Neural progenitor cell (in vitro differentiated cells): ENCODE data around the gene PCGF6. TPM values are rescaled to one million over a fixed set of nuclear protein-coding genes. Genes with fewer than 3 reads are reported as not detected.

Experiments
- DNase-seq: peaks from one replicate; pipeline ENCODE4 v3.0.0-alpha.2; 2016; ENCODE audit warnings: low spot score
- H2AFZ ChIP-seq: fragments of 200-600 bp; sonication (generic); replicated peaks from 2 replicates; pipeline ENCODE4 v1.6.1; 2016; ENCODE audit warnings: antibody characterized with exemption
- H3F3A ChIP-seq: fragments of 200-600 bp; sonication (generic); 2 replicates; pipeline ENCODE4 v1.6.1; 2016; ENCODE audit warnings: antibody characterized with exemption, low read depth
- H3K27ac ChIP-seq: fragments of 200-600 bp; sonication (generic); 2 replicates; pipeline ENCODE4 v1.5.1; 2016; ENCODE audit warnings: mild to moderate bottlenecking
- H3K27me3 ChIP-seq: fragments of 200-600 bp; sonication (generic); 2 replicates; pipeline ENCODE4 v1.6.1; 2016; ENCODE audit warnings: mild to moderate bottlenecking, moderate library complexity
- H3K36me3 ChIP-seq: fragments of 200-600 bp; sonication (generic); 2 replicates; pipeline ENCODE4 v1.5.1; 2016
- H3K4me1 ChIP-seq: fragments of 200-600 bp; sonication (generic); 2 replicates; pipeline ENCODE4 v1.6.1; 2016; ENCODE audit warnings: mixed run types
- H3K4me2 ChIP-seq: fragments of 200-600 bp; sonication (generic); 2 replicates; pipeline ENCODE4 v1.6.1; 2016
- H3K4me3 ChIP-seq: fragments of 200-600 bp; sonication (generic); 2 replicates; pipeline ENCODE4 v1.5.1; 2016
- H3K79me2 ChIP-seq: fragments of 200-600 bp; sonication (generic); 2 replicates; pipeline ENCODE4 v1.6.1; 2016; ENCODE audit warnings: low read depth
- H3K9ac ChIP-seq: fragments of 200-600 bp; sonication (generic); 2 replicates; pipeline ENCODE4 v1.6.1; 2016
- H3K9me3 ChIP-seq: fragments of 200-600 bp; sonication (generic); 2 replicates; pipeline ENCODE4 v1.5.1; 2016; ENCODE audit warnings: low read depth
- H4K20me1 ChIP-seq: fragments of 200-600 bp; sonication (generic); 2 replicates; pipeline ENCODE4 v1.6.1; 2016; ENCODE audit warnings: low read depth
- H3K27ac Mint-ChIP-seq: 3 replicates; pipeline ENCODE4 v1.8.0; 2021; ENCODE audit warnings: mixed read lengths
- H3K27me3 Mint-ChIP-seq: 2 replicates; pipeline ENCODE4 v1.8.0; 2022; ENCODE audit warnings: low read depth, mild to moderate bottlenecking, inconsistent platforms, moderate library complexity, mixed read lengths; ENCODE audit not compliant: insufficient read depth
- H3K36me3 Mint-ChIP-seq: 3 replicates; pipeline ENCODE4 v1.8.0; 2021; ENCODE audit warnings: mixed read lengths
- H3K4me1 Mint-ChIP-seq: 3 replicates; pipeline ENCODE4 v1.8.0; 2021; ENCODE audit warnings: mixed read lengths
- H3K4me3 Mint-ChIP-seq: 3 replicates; pipeline ENCODE4 v1.8.0; 2021; ENCODE audit warnings: mild to moderate bottlenecking, moderate library complexity, mixed read lengths
- H3K9me3 Mint-ChIP-seq: 3 replicates; pipeline ENCODE4 v1.8.0; 2020; ENCODE audit warnings: mixed read lengths
- CTCF ChIP-seq: fragments of 200-600 bp; sonication (generic); IDR thresholded peaks from 2 replicates; pipeline ENCODE4 v1.5.1; 2017; ENCODE audit warnings: antibody characterized with exemption, mild to moderate bottlenecking
- EZH2 ChIP-seq: fragments of 200-600 bp; sonication (generic); IDR thresholded peaks from 2 replicates; pipeline ENCODE4 v1.6.1; 2017; ENCODE audit warnings: antibody characterized with exemption, mild to moderate bottlenecking, moderate library complexity
- EZH2phosphoT487 ChIP-seq: fragments of 200-600 bp; sonication (generic); IDR thresholded peaks from 2 replicates; pipeline ENCODE4 v1.6.1; 2017; ENCODE audit warnings: antibody characterized with exemption
- total RNA-seq: library from RNA; depleted of rRNA; stranded (reverse); fragments of >200 nt; gene quantifications from 2 replicates; pipeline ENCODE4 v1.2.3, GENCODE V29; 2015; ENCODE audit warnings: low replicate concordance

Gene PCGF6
- total RNA-seq, 1 donor from 2014 or later: 28.8 TPM

GRCh38 chr10:103336370-103336769 is 14.6 kb downstream of the PCGF6 start:
- Histone ChIP-seq H2AFZ (no peak overlapping the region), H3K36me3 (peaks cover 12% of the 10 kb centered on the region), H3K4me2 (no peak overlapping the region), H3K4me3 (no peak overlapping the region), H3K9me3 (no peaks in the 10 kb centered on the region), H3K27me3 (no peaks in the 10 kb centered on the region), H3K79me2 (no peaks in the 10 kb centered on the region), H3K9ac (no peak overlapping the region), H3K27ac (no peak overlapping the region), H4K20me1 (peaks cover 3% of the 10 kb centered on the region), H3K4me1 (no peaks in the 10 kb centered on the region), H3F3A (peaks cover 14% of the 10 kb centered on the region)
- no peak for TF ChIP-seq EZH2phosphoT487
- TF ChIP-seq EZH2: no peak
- no peak for TF ChIP-seq CTCF
- no peak for DNase-seq
- Mint-ChIP-seq H3K4me3 (no peak overlapping the region), H3K36me3 (peaks cover 20% of the 10 kb centered on the region), H3K27ac (no peak overlapping the region), H3K9me3 (no peaks in the 10 kb centered on the region), H3K4me1 (no peaks in the 10 kb centered on the region), H3K27me3 (no peaks in the 10 kb centered on the region)

GRCh38 chr10:103334567-103334966 is 16.4 kb downstream of the PCGF6 start:
- no peaks in the 10 kb centered on the region for H3K9me3 Mint-ChIP-seq

GRCh38 chr10:103333934-103334520 is 16.9 kb downstream of the PCGF6 start:
- H3K4me1 Mint-ChIP-seq: no peaks in the 10 kb centered on the region
- H3K4me1 ChIP-seq: no peaks in the 10 kb centered on the region
- no peak overlapping the region for H3K27ac ChIP-seq
- H3K4me3 ChIP-seq: no peak overlapping the region
- H3K4me3 Mint-ChIP-seq: no peak overlapping the region
- H3K36me3 Mint-ChIP-seq: peaks cover 26% of the 10 kb centered on the region
- peak; percentile 66 for TF ChIP-seq CTCF
- no peak for TF ChIP-seq EZH2phosphoT487
- TF ChIP-seq EZH2: no peak
- no peaks in the 10 kb centered on the region for H3K9me3 Mint-ChIP-seq
- H3K9me3 ChIP-seq: no peaks in the 10 kb centered on the region
- H3K27ac Mint-ChIP-seq: no peak overlapping the region
- H3K4me2 ChIP-seq: no peak overlapping the region
- DNase-seq: peak; percentile 15
- H3K27me3 Mint-ChIP-seq: peaks cover 2% of the 10 kb centered on the region
- H2AFZ ChIP-seq: no peak overlapping the region
- H4K20me1 ChIP-seq: peaks cover 3% of the 10 kb centered on the region
- no peaks in the 10 kb centered on the region for H3K27me3 ChIP-seq
- H3K9ac ChIP-seq: no peak overlapping the region
- no peaks in the 10 kb centered on the region for H3K79me2 ChIP-seq
- peaks cover 12% of the 10 kb centered on the region for H3K36me3 ChIP-seq
- peaks cover 14% of the 10 kb centered on the region for H3F3A ChIP-seq

More at GRCh38 chr10:103334567-103334966, 16.4 kb downstream of the PCGF6 start:
- H3K27ac ChIP-seq: no peak overlapping the region
- H2AFZ ChIP-seq: no peak overlapping the region
- peaks cover 3% of the 10 kb centered on the region for H4K20me1 ChIP-seq
- no peaks in the 10 kb centered on the region for H3K4me1 ChIP-seq
- TF ChIP-seq EZH2phosphoT487 (no peak), CTCF (no peak), EZH2 (no peak)
- Mint-ChIP-seq H3K27ac (no peak overlapping the region), H3K36me3 (peaks cover 26% of the 10 kb centered on the region), H3K27me3 (peaks cover 2% of the 10 kb centered on the region), H3K4me1 (no peaks in the 10 kb centered on the region), H3K4me3 (no peak overlapping the region)
- no peak for DNase-seq
- H3K9ac ChIP-seq: no peak overlapping the region
- H3K4me2 ChIP-seq: no peak overlapping the region
- no peaks in the 10 kb centered on the region for H3K79me2 ChIP-seq
- H3K4me3 ChIP-seq: no peak overlapping the region
- peaks cover 14% of the 10 kb centered on the region for H3F3A ChIP-seq
- no peaks in the 10 kb centered on the region for H3K9me3 ChIP-seq
- H3K27me3 ChIP-seq: no peaks in the 10 kb centered on the region
- H3K36me3 ChIP-seq: peaks cover 12% of the 10 kb centered on the region
